Transverse colon (tissue), 4 donors: Measurements from ENCODE around the gene SIK3. TPM values are rescaled to one million over a fixed set of nuclear protein-coding genes. Genes with fewer than 3 reads are reported as not detected.

Experiments used
- DNase-seq: peaks from one replicate; pipeline ENCODE4 v3.0.0-alpha.2; 2019
- H3K27ac ChIP-seq, 4 donors: fragments of 200-600 bp; sonication (generic); 2 replicates each; pipeline ENCODE4 v1.5.1; 2016 to 2018; ENCODE audit warnings: inconsistent platforms in 4 of 4
- H3K27me3 ChIP-seq: fragments of 200-600 bp; sonication (generic); 2 replicates; pipeline ENCODE4 v1.5.1; 2017; ENCODE audit warnings: inconsistent platforms
- H3K36me3 ChIP-seq, 4 donors: fragments of 200-600 bp; sonication (generic); 2 replicates each; pipeline ENCODE4 v1.5.1; 2017 to 2019; ENCODE audit warnings: inconsistent platforms in 4 of 4
- H3K4me1 ChIP-seq, 4 donors: fragments of 200-600 bp; sonication (generic); 2 replicates each; pipeline ENCODE4 v1.5.1; 2017 to 2020; ENCODE audit warnings: inconsistent platforms in 4 of 4
- H3K4me3 ChIP-seq, 4 donors: fragments of 200-600 bp; sonication (generic); 1 replicate in 1 of 4; 2 replicates in 3 of 4; pipeline versions ENCODE4 v1.5.1 to v1.6.1; 2017 to 2019; ENCODE audit warnings: inconsistent platforms in 4 of 4
- H3K9me3 ChIP-seq, 2 donors: fragments of 200-600 bp; sonication (generic); 2 replicates each; pipeline ENCODE4 v1.5.1; 2017 to 2019; ENCODE audit warnings: inconsistent platforms in 2 of 2
- CTCF ChIP-seq, 5 experiments: fragments of 200-600 bp in 3 of 5; fragments of 450-650 bp in 2 of 5; sonication (generic) in 3 of 5; IDR thresholded peaks; 1 replicate in 2 of 5; 2 replicates in 3 of 5; pipeline ENCODE4 v1.5.1; 2016 to 2017; ENCODE audit warnings: antibody characterized with exemption in 5 of 5, inconsistent platforms in 3 of 5, mild to moderate bottlenecking in 2 of 5, moderate library complexity in 1 of 5
- EP300 ChIP-seq: sonication (generic); formaldehyde crosslinking; IDR thresholded peaks from one replicate; pipeline ENCODE4 v1.6.1; 2017; ENCODE audit warnings: antibody characterized with exemption, low read depth
- POLR2A ChIP-seq: fragments of 450-650 bp; IDR thresholded peaks from one replicate; pipeline ENCODE4 v1.6.1; 2016; ENCODE audit warnings: antibody characterized with exemption, mild to moderate bottlenecking, moderate library complexity
- POLR2AphosphoS5 ChIP-seq, 3 donors: sonication (generic); formaldehyde crosslinking; IDR thresholded peaks; one replicate each; pipeline ENCODE4 v1.6.1; 2016; ENCODE audit warnings: antibody characterized with exemption in 3 of 3
- WGBS, 2 donors: methylation state at CpG; one replicate each; pipeline ENCODE4 v1.1.5; 2018; ENCODE audit warnings: low coverage in 1 of 2; 5-methylcytosine and 5-hydroxymethylcytosine counted together
- in situ Hi-C, 4 donors: fragments of 200-750 bp; cut with MboI; loops; one replicate each; pipeline versions ENCODE4 v1.15.0 to v1.15.1; 2017; ENCODE audit warnings: low sequenced_read_pairs in 3 of 4, low pct_ligation_motif_present in 1 of 4, low pct_unique_long_range_greater_than_20kb in 1 of 4
- intact Hi-C: fragments of 100-400 bp; cut with DNase I; formaldehyde crosslinking; loops from one replicate; pipeline ENCODE4 v1.15.1; 2023; ENCODE audit warnings: low total_unique reads
- total RNA-seq, 4 donors: library from RNA; depleted of rRNA; stranded (reverse); fragments of >200 nt; gene quantifications; one replicate each; pipeline ENCODE4 v1.1.0, GENCODE V29; 2016

The SIK3 gene
- total RNA-seq, 4 donors from 2014 or later: 35.6 to 68.6 (median 38.9) TPM

- intact Hi-C loops (no loop called here), in situ Hi-C loops (no loop called here)
- H3K4me3 ChIP-seq: no peak overlapping the region
- DNase-seq: no peak
- TF ChIP-seq CTCF (IDR thresholded peaks at IDR 0.05): no peak
- H3K36me3 ChIP-seq: peaks cover 0 to under 1% (median 0%) of the 10 kb centered on the region in 4 donors
- no peaks in the 10 kb centered on the region for H3K27me3 ChIP-seq
- peaks cover 15 to 41% (median 26%) of the 10 kb centered on the region in 4 donors for H3K4me1 ChIP-seq
- peak overlapping the region; percentile 22 to 61 (median 58) for H3K27ac ChIP-seq
- 86 to 93% methylated on average over 7 of the region's 7 CpGs for WGBS, 2 donors
- no peaks in the 10 kb centered on the region for H3K9me3 ChIP-seq
Measured at GRCh38 chr11:116932181-116932580, 166.0 kb downstream of the SIK3 start.

GRCh38 chr11:116931206-116931953, 166.8 kb downstream of the SIK3 start:
- TF ChIP-seq CTCF (IDR thresholded peaks at IDR 0.05) (no peak), EP300 (no peak), POLR2AphosphoS5 (IDR thresholded peaks at IDR 0.05) (peak in 1 of 3 donors; percentile 17), POLR2A (no peak)
- no peaks in the 10 kb centered on the region for H3K27me3 ChIP-seq
- intact Hi-C loops: no loop called here

GRCh38 chr11:116930586-116930985, 167.6 kb downstream of the SIK3 start:
- Histone ChIP-seq H3K9me3 (no peaks in the 10 kb centered on the region), H3K36me3 (peaks cover 0 to 13% (median 0%) of the 10 kb centered on the region in 4 donors), H3K27ac (peak overlapping the region; percentile 22 to 61 (median 58)), H3K27me3 (no peaks in the 10 kb centered on the region), H3K4me1 (peaks cover 15 to 41% (median 26%) of the 10 kb centered on the region in 4 donors), H3K4me3 (peak overlapping the region in 2 of 4 donors; percentile 7 to 17)
- TF ChIP-seq POLR2AphosphoS5 (IDR thresholded peaks at IDR 0.05): no peak
- TF ChIP-seq EP300: no peak
- no peak for TF ChIP-seq CTCF (IDR thresholded peaks at IDR 0.05)
- no peak for TF ChIP-seq POLR2A
- intact Hi-C loops: no loop called here
- in situ Hi-C loops: no loop called here
- DNase-seq: no peak
- 52 to 100% methylated on average over 1 to 2 of the region's 2 CpGs for WGBS, 2 donors

More at GRCh38 chr11:116931206-116931953, 166.8 kb downstream of the SIK3 start:
- Histone ChIP-seq H3K4me1 (peaks cover 15 to 41% (median 26%) of the 10 kb centered on the region in 4 donors), H3K36me3 (peaks cover 0 to 9% (median 0%) of the 10 kb centered on the region in 4 donors), H3K4me3 (no peak overlapping the region), H3K9me3 (no peaks in the 10 kb centered on the region), H3K27ac (peak overlapping the region; percentile 22 to 61 (median 58))
- in situ Hi-C loops: no loop called here
- DNase-seq: no peak
- 40 to 48% methylated on average over 7 of the region's 7 CpGs for WGBS, 2 donors

GRCh38 chr11:116930177-116930576, 168.1 kb downstream of the SIK3 start:
- Histone ChIP-seq H3K9me3 (no peaks in the 10 kb centered on the region), H3K27me3 (no peaks in the 10 kb centered on the region), H3K36me3 (peaks cover 0 to 13% (median 0%) of the 10 kb centered on the region in 4 donors), H3K4me3 (peak overlapping the region in 2 of 4 donors; percentile 7 to 17), H3K27ac (peak overlapping the region; percentile 22 to 61 (median 58)), H3K4me1 (peaks cover 15 to 41% (median 26%) of the 10 kb centered on the region in 4 donors)
- intact Hi-C loops: no loop called here
- in situ Hi-C loops: no loop called here
- DNase-seq: peak; percentile 33
- WGBS, 2 donors: 23 to 45% methylated on average over 2 to 4 of the region's 4 CpGs
- TF ChIP-seq POLR2AphosphoS5 (IDR thresholded peaks at IDR 0.05) (peak in 1 of 3 donors; percentile 10), EP300 (no peak)
